ENCODE results near the gene FADS1. TPM values are rescaled to one million over a fixed set of nuclear protein-coding genes. Genes with fewer than 3 reads are reported as not detected.

The FADS1 gene
- total and polyA plus RNA-seq, 3 donors from 2014 or later, result 21.1 to 39.8 (median 24.5) TPM

GRCh38 chr11:61834278-61835048, 17.7 kb upstream of the FADS1 start:
- H3K4me1 ChIP-seq, result peaks cover 47% of the 10 kb centered on the region
- 38 to 50% methylated on average over 5 to 12 of the region's 12 CpGs for WGBS, 2 donors

GRCh38 chr11:61833926-61834277, 17.1 kb upstream of the FADS1 start:
- Histone ChIP-seq H3K9me3 (no peaks in the 10 kb centered on the region), H3K36me3 (ENCODE audit: low read depth, missing control alignments) (no peaks in the 10 kb centered on the region), H3K4me3 (no peak overlapping the region), H3K27ac (peak overlapping the region in 1 of 2 donors; percentile 79), H3K27me3 (no peaks in the 10 kb centered on the region), H3K4me1 (peaks cover 51% of the 10 kb centered on the region)
- TF ChIP-seq, protein P1, sequence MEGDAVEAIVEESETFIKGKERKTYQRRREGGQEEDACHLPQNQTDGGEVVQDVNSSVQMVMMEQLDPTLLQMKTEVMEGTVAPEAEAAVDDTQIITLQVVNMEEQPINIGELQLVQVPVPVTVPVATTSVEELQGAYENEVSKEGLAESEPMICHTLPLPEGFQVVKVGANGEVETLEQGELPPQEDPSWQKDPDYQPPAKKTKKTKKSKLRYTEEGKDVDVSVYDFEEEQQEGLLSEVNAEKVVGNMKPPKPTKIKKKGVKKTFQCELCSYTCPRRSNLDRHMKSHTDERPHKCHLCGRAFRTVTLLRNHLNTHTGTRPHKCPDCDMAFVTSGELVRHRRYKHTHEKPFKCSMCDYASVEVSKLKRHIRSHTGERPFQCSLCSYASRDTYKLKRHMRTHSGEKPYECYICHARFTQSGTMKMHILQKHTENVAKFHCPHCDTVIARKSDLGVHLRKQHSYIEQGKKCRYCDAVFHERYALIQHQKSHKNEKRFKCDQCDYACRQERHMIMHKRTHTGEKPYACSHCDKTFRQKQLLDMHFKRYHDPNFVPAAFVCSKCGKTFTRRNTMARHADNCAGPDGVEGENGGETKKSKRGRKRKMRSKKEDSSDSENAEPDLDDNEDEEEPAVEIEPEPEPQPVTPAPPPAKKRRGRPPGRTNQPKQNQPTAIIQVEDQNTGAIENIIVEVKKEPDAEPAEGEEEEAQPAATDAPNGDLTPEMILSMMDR (IDR thresholded peaks at IDR 0.05), result no peak
- no peak for TF ChIP-seq POLR2A (IDR thresholded peaks at IDR 0.05)
- WGBS, 2 donors, result 87 to 94% methylated on average over 12 of the region's 12 CpGs
- intact Hi-C loops (cut with DNase I; ENCODE audit: low total_unique reads), result no loop called here
- DNase-seq, result no peak

More at GRCh38 chr11:61834278-61835048, 17.7 kb upstream of the FADS1 start:
- peak; percentile 66 for DNase-seq
- H3K36me3 ChIP-seq (ENCODE audit: low read depth, missing control alignments), result no peaks in the 10 kb centered on the region
- TF ChIP-seq, protein P1 (IDR thresholded peaks at IDR 0.05), result no peak
- TF ChIP-seq POLR2A (IDR thresholded peaks at IDR 0.05), result no peak
- no peaks in the 10 kb centered on the region for H3K9me3 ChIP-seq
- H3K4me3 ChIP-seq, result no peak overlapping the region
- H3K27ac ChIP-seq, result peak overlapping the region; percentile 12 to 79
- intact Hi-C loops (cut with DNase I; ENCODE audit: low total_unique reads), result no loop called here
- H3K27me3 ChIP-seq, result no peaks in the 10 kb centered on the region

DNA sequence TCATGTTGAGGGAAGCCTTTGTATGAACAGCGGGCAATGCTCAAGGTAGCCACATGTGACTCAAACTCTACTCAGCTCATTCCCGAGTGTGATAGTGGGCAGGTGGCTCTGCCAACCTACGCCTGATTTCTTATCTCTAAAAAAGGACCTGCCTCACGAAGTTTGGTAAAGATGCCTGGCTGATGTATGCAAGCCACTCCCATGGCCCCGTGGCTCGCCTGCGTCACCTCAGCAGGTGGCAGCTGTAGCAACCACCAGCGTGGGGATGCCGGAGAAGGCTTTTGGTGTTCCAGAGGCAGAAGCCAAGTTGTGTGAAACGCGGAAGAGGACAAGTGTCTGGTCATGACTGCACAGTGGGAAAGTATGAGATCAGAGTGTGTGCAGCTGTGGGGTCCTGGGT, 16.7 kb upstream of the FADS1 start:
- no peak overlapping the region for H3K27ac ChIP-seq
- TF ChIP-seq, protein P1 (IDR thresholded peaks at IDR 0.05), result no peak
- no peak for TF ChIP-seq POLR2A (IDR thresholded peaks at IDR 0.05)
- intact Hi-C loops (cut with DNase I; ENCODE audit: low total_unique reads), result no loop called here
- no peaks in the 10 kb centered on the region for H3K27me3 ChIP-seq
- WGBS, 2 donors, result 79 to 88% methylated on average over 11 of the region's 11 CpGs
- H3K4me3 ChIP-seq, result no peak overlapping the region
- peaks cover 51% of the 10 kb centered on the region for H3K4me1 ChIP-seq
- H3K9me3 ChIP-seq, result no peaks in the 10 kb centered on the region
- DNase-seq, result no peak
- no peaks in the 10 kb centered on the region for H3K36me3 ChIP-seq (ENCODE audit: low read depth, missing control alignments)

DNA sequence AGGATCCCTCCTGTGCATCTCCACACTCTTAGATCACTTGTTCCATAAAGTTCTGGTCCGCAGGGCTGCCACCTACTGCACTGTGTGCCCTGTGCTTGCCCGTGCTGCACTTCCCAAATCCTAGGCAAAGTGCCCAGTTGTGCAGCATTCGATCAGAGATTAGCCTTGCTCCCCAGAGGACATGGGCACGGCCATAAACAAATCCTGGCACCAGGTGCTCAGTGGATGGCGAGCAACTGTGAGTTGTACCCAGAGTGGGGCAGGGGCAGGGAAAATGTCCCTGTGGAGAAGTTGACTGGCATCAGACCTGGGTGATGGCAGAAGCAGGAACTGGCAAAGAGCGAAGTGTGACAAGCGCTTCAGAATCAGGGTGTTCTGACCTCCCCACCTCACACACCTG, 16.0 kb upstream of the FADS1 start:
- no peaks in the 10 kb centered on the region for H3K36me3 ChIP-seq (ENCODE audit: low read depth, missing control alignments)
- intact Hi-C loops (cut with DNase I; ENCODE audit: low total_unique reads), result no loop called here
- H3K27ac ChIP-seq, result no peak overlapping the region
- WGBS, 2 donors, result 59 to 69% methylated on average over 7 of the region's 7 CpGs
- DNase-seq, result peak; percentile 51
- no peaks in the 10 kb centered on the region for H3K9me3 ChIP-seq
- TF ChIP-seq POLR2A (IDR thresholded peaks at IDR 0.05), result no peak
- TF ChIP-seq, protein P1 (IDR thresholded peaks at IDR 0.05), result no peak
- peaks cover 51% of the 10 kb centered on the region for H3K4me1 ChIP-seq
- no peaks in the 10 kb centered on the region for H3K27me3 ChIP-seq
- H3K4me3 ChIP-seq, result no peak overlapping the region

DNA sequence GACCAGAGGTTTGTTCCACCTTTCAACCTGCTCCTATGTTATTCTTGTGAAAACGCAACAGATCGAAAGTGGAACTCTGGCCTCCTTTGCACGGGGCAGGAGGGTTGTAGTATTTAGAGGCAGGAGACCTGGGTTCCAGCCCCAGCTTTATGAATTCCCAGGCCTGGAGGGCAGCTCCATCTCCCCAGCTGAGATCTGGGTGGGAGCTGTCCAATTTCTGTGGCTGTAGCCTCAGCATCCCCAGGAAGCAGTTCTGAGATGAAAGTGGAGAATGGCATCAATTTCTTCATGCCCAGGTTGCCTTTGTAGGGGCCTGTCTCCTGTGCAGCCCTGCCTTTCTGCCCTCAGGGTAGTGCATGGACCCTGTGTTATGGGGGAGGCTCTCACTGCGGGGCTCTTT, 15.4 kb upstream of the FADS1 start:
- WGBS, 2 donors, result 87% methylated on average over 4 of the region's 4 CpGs; no CpG with 5 or more reads in 1 of the 2 donors
- no peak for DNase-seq
- H3K4me3 ChIP-seq, result no peak overlapping the region
- H3K27me3 ChIP-seq, result no peaks in the 10 kb centered on the region
- intact Hi-C loops (cut with DNase I; ENCODE audit: low total_unique reads), result no loop called here
- no peak for TF ChIP-seq POLR2A (IDR thresholded peaks at IDR 0.05)
- TF ChIP-seq, protein P1 (IDR thresholded peaks at IDR 0.05), result no peak
- peak overlapping the region in 1 of 2 donors; percentile 59 for H3K27ac ChIP-seq
- H3K9me3 ChIP-seq, result no peaks in the 10 kb centered on the region
- H3K4me1 ChIP-seq, result peaks cover 51% of the 10 kb centered on the region
- no peaks in the 10 kb centered on the region for H3K36me3 ChIP-seq (ENCODE audit: low read depth, missing control alignments)

Measured in testis (tissue), 3 donors.